Measurements from ENCODE around the gene IRS2.

The IRS2 gene

DNA sequence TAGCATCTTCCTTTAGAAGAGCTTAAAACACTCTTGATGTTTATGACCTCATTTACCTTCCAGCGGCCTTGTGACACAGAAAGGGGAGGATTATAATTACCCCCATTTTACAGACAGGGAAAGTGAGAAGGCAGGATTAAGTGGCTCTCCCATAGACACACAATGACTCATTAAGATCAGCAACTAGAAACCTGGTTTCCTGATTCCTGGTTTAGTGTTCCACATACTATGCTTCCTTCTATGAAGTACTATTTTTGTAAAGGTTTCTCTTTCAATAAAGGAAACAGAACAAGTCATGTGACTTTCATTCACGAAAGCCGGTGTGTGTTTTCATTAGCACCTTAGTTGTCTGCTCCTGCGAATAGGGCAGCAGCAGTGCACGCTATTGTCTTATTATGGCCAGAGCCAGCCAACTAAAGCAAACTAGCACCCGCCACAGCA, 8.3 kb downstream of the IRS2 start:
- no peak overlapping the region for H3K9ac ChIP-seq (ENCODE audit: low read length)
- peaks cover 40% of the 10 kb centered on the region for H3K4me1 ChIP-seq (ENCODE audit: insufficient read depth, low read length)
- no peaks in the 10 kb centered on the region for H3K9me3 ChIP-seq (ENCODE audit: low read length)
- no peaks in the 10 kb centered on the region for H3K27me3 ChIP-seq (ENCODE audit: control insufficient read depth in 1 of 2, insufficient read depth in 2 of 2, low read length in 2 of 2)
- H3K4me3 ChIP-seq (ENCODE audit: low read depth in 1 of 2, low read length in 2 of 2) = peak overlapping the region in 1 of 2 donors; percentile 10
- H3K36me3 ChIP-seq (ENCODE audit: insufficient read depth, low read length) = no peaks in the 10 kb centered on the region
- no peak overlapping the region for H3K27ac ChIP-seq (ENCODE audit: low read depth, low read length)

- Histone ChIP-seq H3K27me3 (ENCODE audit: control insufficient read depth in 1 of 2, insufficient read depth in 2 of 2, low read length in 2 of 2) (no peaks in the 10 kb centered on the region), H3K27ac (ENCODE audit: low read depth, low read length) (no peak overlapping the region), H3K36me3 (ENCODE audit: insufficient read depth, low read length) (peaks cover 4% of the 10 kb centered on the region), H3K9ac (ENCODE audit: low read length) (no peak overlapping the region), H3K4me3 (ENCODE audit: low read depth in 1 of 2, low read length in 2 of 2) (no peak overlapping the region), H3K4me1 (ENCODE audit: insufficient read depth, low read length) (peaks cover 40% of the 10 kb centered on the region), H3K9me3 (ENCODE audit: low read length) (no peaks in the 10 kb centered on the region)
These were observed 9.8 kb downstream of the IRS2 start for GRCh38 chr13:109776575-109776974.

- H3K4me1 ChIP-seq (ENCODE audit: insufficient read depth, low read length) = peaks cover 20% of the 10 kb centered on the region
- no peaks in the 10 kb centered on the region for H3K9me3 ChIP-seq (ENCODE audit: low read length)
- H3K4me3 ChIP-seq (ENCODE audit: low read depth in 1 of 2, low read length in 2 of 2) = no peak overlapping the region
- H3K9ac ChIP-seq (ENCODE audit: low read length) = no peak overlapping the region
- H3K36me3 ChIP-seq (ENCODE audit: insufficient read depth, low read length) = peaks cover 7% of the 10 kb centered on the region
- no peaks in the 10 kb centered on the region for H3K27me3 ChIP-seq (ENCODE audit: control insufficient read depth in 1 of 2, insufficient read depth in 2 of 2, low read length in 2 of 2)
- no peak overlapping the region for H3K27ac ChIP-seq (ENCODE audit: low read depth, low read length)
These were observed 12.6 kb downstream of the IRS2 start for GRCh38 chr13:109773786-109774185.

DNA sequence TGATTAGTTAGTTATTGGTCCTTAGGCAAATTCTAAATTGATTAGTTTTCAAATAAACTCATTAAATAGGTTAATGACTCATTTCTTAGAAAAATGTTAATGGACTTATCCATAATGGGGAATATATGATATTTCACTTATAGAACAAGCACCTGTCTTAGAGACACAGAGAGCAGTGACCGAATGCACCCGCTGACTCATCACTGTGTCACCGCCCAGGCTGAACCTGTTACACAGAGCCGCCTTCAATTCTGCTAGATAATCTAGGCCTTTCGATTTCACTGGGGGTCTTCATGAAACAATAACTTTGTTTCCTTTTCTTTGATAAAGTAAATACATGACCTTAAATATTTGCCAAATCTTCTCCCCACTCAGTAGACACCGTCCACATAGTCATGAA, 13.1 kb downstream of the IRS2 start:
- H3K36me3 ChIP-seq (ENCODE audit: insufficient read depth, low read length) = peaks cover 7% of the 10 kb centered on the region
- no peak overlapping the region for H3K4me3 ChIP-seq (ENCODE audit: low read depth in 1 of 2, low read length in 2 of 2)
- H3K9ac ChIP-seq (ENCODE audit: low read length) = no peak overlapping the region
- peaks cover 15% of the 10 kb centered on the region for H3K4me1 ChIP-seq (ENCODE audit: insufficient read depth, low read length)
- no peaks in the 10 kb centered on the region for H3K9me3 ChIP-seq (ENCODE audit: low read length)
- no peaks in the 10 kb centered on the region for H3K27me3 ChIP-seq (ENCODE audit: control insufficient read depth in 1 of 2, insufficient read depth in 2 of 2, low read length in 2 of 2)
- no peak overlapping the region for H3K27ac ChIP-seq (ENCODE audit: low read depth, low read length)

DNA sequence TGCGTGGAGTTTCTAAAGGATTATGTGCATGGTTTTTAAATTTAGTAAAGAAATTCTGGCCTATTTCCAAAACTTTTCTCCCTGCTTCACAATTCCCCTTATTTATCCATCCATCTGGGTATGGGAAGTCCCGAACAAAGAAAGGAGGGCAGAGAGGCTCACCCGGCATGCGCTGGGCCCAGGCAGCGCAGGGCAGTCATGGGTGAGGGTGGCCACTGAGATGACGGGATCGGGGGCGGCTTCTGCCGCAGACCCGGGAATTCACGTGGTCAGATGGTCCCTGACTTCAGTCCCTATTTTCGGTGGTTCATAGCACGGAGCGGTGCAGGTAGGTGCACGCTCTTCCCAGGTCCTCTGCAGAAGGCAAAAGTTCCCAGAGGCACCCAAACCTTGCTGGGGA, 14.5 kb downstream of the IRS2 start:
- peaks cover 7% of the 10 kb centered on the region for H3K4me1 ChIP-seq (ENCODE audit: insufficient read depth, low read length)
- H3K9me3 ChIP-seq (ENCODE audit: low read length) = no peaks in the 10 kb centered on the region
- no peak overlapping the region for H3K27ac ChIP-seq (ENCODE audit: low read depth, low read length)

DNA sequence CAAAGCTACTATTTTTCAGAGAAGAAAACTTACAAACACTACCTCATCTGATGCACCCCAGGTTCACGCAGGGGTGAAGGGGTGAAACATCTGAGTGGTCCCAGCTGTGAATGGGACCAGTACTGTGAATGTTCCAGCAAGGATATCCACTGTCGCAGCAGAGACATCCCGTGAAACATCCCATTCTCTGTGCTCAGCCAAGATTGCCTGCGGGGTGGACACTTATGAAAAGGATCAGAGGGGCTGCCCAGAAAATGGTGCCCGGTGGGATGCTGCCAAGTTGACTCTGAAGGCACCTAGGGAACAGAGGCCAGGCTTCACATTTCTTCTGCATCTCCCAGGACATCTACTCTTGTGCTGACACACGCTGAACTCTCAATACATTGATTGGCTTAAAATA, 15.9 kb downstream of the IRS2 start:
- no peaks in the 10 kb centered on the region for H3K27me3 ChIP-seq (ENCODE audit: control insufficient read depth in 1 of 2, insufficient read depth in 2 of 2, low read length in 2 of 2)
- no peak overlapping the region for H3K4me3 ChIP-seq (ENCODE audit: low read depth in 1 of 2, low read length in 2 of 2)
- no peak overlapping the region for H3K27ac ChIP-seq (ENCODE audit: low read depth, low read length)
- no peak overlapping the region for H3K9ac ChIP-seq (ENCODE audit: low read length)
- H3K9me3 ChIP-seq (ENCODE audit: low read length) = no peaks in the 10 kb centered on the region
- peaks cover 6% of the 10 kb centered on the region for H3K4me1 ChIP-seq (ENCODE audit: insufficient read depth, low read length)
- peaks cover 7% of the 10 kb centered on the region for H3K36me3 ChIP-seq (ENCODE audit: insufficient read depth, low read length)

More for the DNA sequence above, 14.5 kb downstream of the IRS2 start:
- Histone ChIP-seq H3K9ac (ENCODE audit: low read length) (no peak overlapping the region), H3K36me3 (ENCODE audit: insufficient read depth, low read length) (peaks cover 7% of the 10 kb centered on the region), H3K27me3 (ENCODE audit: control insufficient read depth in 1 of 2, insufficient read depth in 2 of 2, low read length in 2 of 2) (no peaks in the 10 kb centered on the region), H3K4me3 (ENCODE audit: low read depth in 1 of 2, low read length in 2 of 2) (no peak overlapping the region)

DNA sequence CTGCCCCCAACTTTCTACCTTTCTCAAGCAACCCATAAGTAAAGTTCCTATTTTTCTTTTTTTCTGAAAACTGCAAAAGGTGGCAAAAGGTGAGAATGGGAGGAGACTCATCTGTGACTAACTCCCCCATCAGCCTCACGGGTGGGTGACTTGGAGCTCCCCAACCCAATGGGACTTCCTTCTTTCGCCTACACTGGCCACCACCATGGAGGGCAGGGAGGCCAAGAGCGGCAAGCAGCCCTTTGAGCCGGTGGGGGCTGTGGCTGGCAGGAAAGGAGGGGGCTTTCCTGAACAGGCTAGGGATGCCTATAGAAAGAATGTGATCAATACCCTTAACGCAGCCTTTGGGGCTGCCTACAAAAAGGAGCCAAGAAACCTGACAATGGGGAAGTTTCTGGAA, 16.5 kb downstream of the IRS2 start:
- Histone ChIP-seq H3K27ac (ENCODE audit: low read depth, low read length) (no peak overlapping the region), H3K36me3 (ENCODE audit: insufficient read depth, low read length) (peaks cover 7% of the 10 kb centered on the region), H3K4me3 (ENCODE audit: low read depth in 1 of 2, low read length in 2 of 2) (no peak overlapping the region), H3K27me3 (ENCODE audit: control insufficient read depth in 1 of 2, insufficient read depth in 2 of 2, low read length in 2 of 2) (no peaks in the 10 kb centered on the region), H3K9me3 (ENCODE audit: low read length) (no peaks in the 10 kb centered on the region), H3K4me1 (ENCODE audit: insufficient read depth, low read length) (peaks cover 10% of the 10 kb centered on the region), H3K9ac (ENCODE audit: low read length) (no peak overlapping the region)

GRCh38 chr13:109769275-109769674, 17.1 kb downstream of the IRS2 start:
- peaks cover 7% of the 10 kb centered on the region for H3K36me3 ChIP-seq (ENCODE audit: insufficient read depth, low read length)
- peaks cover 15% of the 10 kb centered on the region for H3K4me1 ChIP-seq (ENCODE audit: insufficient read depth, low read length)
- H3K9ac ChIP-seq (ENCODE audit: low read length) = no peak overlapping the region
- no peaks in the 10 kb centered on the region for H3K27me3 ChIP-seq (ENCODE audit: control insufficient read depth in 1 of 2, insufficient read depth in 2 of 2, low read length in 2 of 2)
- H3K4me3 ChIP-seq (ENCODE audit: low read depth in 1 of 2, low read length in 2 of 2) = no peak overlapping the region
- H3K27ac ChIP-seq (ENCODE audit: low read depth, low read length) = no peak overlapping the region
- H3K9me3 ChIP-seq (ENCODE audit: low read length) = no peaks in the 10 kb centered on the region

DNA sequence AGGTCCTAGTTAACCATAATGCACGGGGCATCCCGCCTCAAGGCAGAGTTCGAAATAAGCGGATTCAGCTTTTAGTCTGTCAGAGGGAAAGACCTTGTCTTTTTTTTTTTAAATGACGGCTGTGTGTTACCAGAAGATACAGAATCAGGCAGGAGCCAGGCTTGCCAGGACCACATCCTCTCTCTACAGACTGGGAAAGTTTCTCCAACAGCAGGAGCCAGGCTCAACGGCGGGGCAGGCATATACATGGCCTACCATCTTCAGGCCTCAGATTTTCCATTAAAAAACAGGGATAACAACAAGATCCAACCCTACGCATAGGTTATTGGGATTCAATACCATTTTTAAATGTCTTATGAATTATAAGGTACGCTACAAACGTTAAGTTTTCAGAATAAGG, 17.8 kb downstream of the IRS2 start:
- Histone ChIP-seq H3K9me3 (ENCODE audit: low read length) (no peaks in the 10 kb centered on the region), H3K9ac (ENCODE audit: low read length) (no peak overlapping the region), H3K36me3 (ENCODE audit: insufficient read depth, low read length) (peaks cover 7% of the 10 kb centered on the region), H3K4me3 (ENCODE audit: low read depth in 1 of 2, low read length in 2 of 2) (no peak overlapping the region), H3K27me3 (ENCODE audit: control insufficient read depth in 1 of 2, insufficient read depth in 2 of 2, low read length in 2 of 2) (no peaks in the 10 kb centered on the region), H3K27ac (ENCODE audit: low read depth, low read length) (no peak overlapping the region), H3K4me1 (ENCODE audit: insufficient read depth, low read length) (peaks cover 15% of the 10 kb centered on the region)

DNA sequence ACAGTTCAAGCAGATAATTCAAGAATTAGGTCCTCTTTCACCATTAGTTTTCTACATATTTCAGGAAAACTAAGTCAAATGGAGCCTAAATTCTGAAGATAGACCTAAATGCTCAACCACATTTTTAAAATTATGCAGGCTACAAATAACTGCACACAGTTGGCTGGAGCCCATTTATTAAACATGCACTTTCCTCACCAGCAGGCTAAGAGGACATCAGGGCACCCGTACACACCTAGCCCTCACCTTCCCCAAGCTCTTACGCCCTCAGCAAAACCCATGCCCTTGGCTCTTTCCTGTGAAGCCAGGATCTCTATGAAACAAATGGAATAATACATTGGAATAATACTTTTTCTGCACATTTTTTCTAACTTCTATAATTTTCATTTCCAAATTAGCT, 18.2 kb downstream of the IRS2 start:
- Histone ChIP-seq H3K27me3 (ENCODE audit: control insufficient read depth in 1 of 2, insufficient read depth in 2 of 2, low read length in 2 of 2) (no peaks in the 10 kb centered on the region), H3K27ac (ENCODE audit: low read depth, low read length) (no peak overlapping the region), H3K9ac (ENCODE audit: low read length) (no peak overlapping the region), H3K9me3 (ENCODE audit: low read length) (no peaks in the 10 kb centered on the region), H3K4me1 (ENCODE audit: insufficient read depth, low read length) (peaks cover 15% of the 10 kb centered on the region), H3K4me3 (ENCODE audit: low read depth in 1 of 2, low read length in 2 of 2) (no peak overlapping the region), H3K36me3 (ENCODE audit: insufficient read depth, low read length) (peaks cover 7% of the 10 kb centered on the region)

GRCh38 chr13:109767023-109767422, 19.4 kb downstream of the IRS2 start:
- Histone ChIP-seq H3K4me3 (ENCODE audit: low read depth in 1 of 2, low read length in 2 of 2) (no peak overlapping the region), H3K4me1 (ENCODE audit: insufficient read depth, low read length) (peaks cover 18% of the 10 kb centered on the region)

DNA sequence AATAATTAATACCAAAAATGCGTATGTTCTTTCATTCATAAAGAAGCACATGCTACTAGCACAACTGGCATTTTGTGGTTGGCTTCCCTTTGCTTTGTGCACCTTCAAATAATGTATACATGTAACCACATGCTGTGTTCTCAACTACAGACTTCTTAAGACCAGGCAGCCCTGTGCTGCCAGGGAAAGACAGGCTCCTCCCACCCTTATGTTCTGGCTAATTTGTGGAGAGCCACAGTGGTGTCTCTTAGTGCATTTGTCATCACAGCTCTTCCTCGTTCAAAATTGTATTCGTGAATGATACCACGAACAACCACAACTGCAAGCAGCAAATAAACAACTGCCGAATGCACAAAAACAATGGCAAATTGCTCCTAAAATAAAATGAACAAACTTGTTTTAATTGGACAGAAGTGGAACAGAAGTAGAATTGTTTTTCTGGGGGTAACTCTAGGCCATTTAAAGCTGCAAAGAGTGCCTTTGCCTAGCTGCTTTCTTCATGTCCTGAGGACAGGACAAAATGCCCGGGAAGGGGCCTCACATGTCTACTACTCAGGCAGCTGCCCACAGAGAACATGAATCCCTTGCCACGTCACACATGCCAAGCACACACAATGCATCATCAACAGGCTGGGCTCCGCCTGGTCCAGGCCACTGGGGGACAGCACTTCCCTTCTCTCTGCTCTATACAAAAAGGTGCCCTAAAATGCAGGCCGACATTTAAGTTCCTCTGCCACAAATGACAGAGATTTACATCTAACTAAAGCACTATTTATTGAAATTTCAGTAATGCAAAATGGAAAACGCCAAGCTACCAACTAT, 21.7 kb downstream of the IRS2 start:
- Histone ChIP-seq H3K4me3 (ENCODE audit: low read depth in 1 of 2, low read length in 2 of 2) (no peak overlapping the region), H3K27ac (ENCODE audit: low read depth, low read length) (no peak overlapping the region), H3K9ac (ENCODE audit: low read length) (no peak overlapping the region), H3K36me3 (ENCODE audit: insufficient read depth, low read length) (no peaks in the 10 kb centered on the region), H3K9me3 (ENCODE audit: low read length) (no peaks in the 10 kb centered on the region), H3K27me3 (ENCODE audit: control insufficient read depth in 1 of 2, insufficient read depth in 2 of 2, low read length in 2 of 2) (no peaks in the 10 kb centered on the region), H3K4me1 (ENCODE audit: insufficient read depth, low read length) (peaks cover 30% of the 10 kb centered on the region)

More at GRCh38 chr13:109767023-109767422, 19.4 kb downstream of the IRS2 start:
- Histone ChIP-seq H3K36me3 (ENCODE audit: insufficient read depth, low read length) (peaks cover 7% of the 10 kb centered on the region), H3K9me3 (ENCODE audit: low read length) (no peaks in the 10 kb centered on the region), H3K9ac (ENCODE audit: low read length) (no peak overlapping the region), H3K27ac (ENCODE audit: low read depth, low read length) (no peak overlapping the region), H3K27me3 (ENCODE audit: control insufficient read depth in 1 of 2, insufficient read depth in 2 of 2, low read length in 2 of 2) (no peaks in the 10 kb centered on the region)
